ENCODE results near the gene PTMS.

PTMS gene

DNA sequence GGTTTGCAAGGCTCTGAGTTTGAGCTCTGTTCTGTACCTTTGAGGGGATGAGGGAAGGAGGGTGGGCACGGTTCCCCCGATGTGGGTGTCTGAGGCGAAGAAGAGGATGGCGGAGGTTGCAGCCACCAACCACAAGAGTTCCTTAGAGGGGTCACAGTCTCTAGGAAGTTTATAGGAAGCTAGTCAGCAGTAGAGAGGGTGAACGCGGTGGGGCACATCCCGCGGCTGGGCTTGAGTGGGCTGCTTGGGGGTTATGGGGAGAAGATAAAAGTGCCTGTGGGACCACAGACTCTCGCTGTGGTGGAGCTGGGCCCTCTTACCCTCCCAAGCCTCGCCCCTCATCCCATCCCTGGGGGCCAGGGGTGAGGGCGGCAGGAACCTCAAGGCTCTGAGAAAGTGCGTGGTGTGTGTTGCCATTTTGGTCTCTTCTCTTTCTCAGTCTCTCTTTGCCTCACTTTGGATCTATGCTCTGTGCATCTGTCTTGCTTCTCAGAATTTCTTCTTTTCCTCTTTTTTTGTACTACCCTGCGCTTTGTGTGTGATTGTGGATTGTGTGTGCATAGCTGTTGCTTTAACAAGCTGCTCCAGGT is 25.9 kb downstream of the PTMS start:
- DNase-seq = no peak

DNA sequence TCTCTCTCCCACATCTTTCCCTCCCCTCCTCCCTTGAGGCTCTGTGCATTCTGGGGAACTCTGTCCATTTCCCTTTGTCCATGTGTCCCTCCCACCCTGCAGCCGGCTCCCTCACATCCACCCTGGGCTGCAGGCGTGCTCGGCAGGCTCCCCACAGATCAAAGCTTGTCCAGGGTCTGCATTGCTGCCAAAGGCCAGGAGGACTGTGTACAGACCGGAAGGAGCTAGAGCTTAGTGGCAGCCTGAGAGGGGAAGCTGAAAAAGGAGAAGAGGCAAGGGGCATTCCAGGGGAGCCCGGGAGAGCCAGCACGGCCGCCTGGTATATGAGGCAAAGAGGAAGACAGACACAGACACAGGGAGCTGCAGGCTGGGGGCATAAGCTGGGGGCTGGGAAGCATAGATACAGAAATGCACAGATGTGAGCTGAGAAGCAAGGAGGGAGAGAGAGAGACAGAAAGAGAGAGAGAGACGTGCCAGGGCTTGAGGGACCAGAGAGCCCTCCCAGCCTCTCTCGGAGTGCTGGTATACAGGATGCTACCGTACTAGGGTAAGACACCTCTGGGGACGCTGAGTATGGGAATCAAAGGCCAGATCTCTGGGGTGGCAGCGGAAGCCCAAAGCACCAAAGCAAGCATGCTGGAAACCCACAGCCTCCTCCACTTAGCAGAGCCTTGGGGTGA is 26.5 kb downstream of the PTMS start:
- no peak for DNase-seq

DNA sequence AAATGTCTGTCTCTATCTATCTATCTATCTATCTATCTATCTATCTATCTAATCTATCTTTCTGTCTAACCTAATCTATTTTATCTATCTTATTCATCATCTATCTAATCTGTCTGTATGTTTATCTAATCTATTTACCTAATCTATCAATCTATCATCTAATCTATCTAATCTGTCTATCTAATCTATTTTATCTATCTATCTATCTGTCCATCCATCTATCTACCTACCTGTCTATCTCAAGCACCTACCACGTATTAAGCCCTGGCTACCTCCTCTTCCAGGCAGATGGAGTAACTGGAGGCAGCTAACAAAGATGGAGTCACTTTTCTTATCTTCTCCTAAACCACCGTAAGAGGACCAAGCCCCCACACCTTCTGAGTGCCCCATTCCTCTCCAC is 28.9 kb downstream of the PTMS start:
- DNase-seq = no peak

DNA sequence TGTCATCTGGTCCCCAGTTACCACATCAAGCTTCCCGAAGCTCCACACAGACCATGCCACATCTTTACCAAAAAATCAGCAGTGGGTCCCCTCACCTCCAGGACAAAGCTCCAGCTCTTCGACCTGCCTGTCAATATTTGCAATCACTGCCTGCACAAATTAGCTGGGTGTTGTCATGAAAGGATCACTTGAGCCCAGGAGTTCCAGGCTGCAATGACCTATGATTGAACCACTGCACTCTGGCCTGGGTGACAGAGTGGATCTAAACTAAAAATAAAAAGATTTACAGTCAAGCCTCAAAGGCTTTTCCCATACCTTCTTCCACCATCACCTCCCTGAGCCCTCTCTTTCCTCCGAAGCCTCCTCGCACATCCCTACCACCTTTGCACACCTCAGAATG is 30.4 kb downstream of the PTMS start:
- DNase-seq = no peak

DNA sequence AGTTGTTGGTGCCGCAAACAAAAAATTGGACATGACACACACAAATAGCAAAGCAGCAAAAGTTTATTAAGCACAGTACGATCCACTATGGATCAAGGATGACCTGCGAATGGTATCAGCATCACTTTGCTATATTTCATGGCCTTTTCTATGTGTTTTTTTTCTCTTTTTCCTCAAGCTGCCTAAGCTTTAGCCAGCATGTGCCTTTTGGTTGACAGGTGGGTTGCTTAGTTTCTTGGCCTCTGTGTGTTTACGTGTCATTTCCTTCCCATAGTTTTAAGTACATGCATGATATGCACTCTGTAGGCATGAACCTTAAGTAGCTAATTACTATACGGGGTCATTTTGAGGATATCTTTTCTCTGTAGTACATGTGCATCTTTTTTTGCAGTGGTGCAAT is 33.0 kb downstream of the PTMS start:
- no peak for DNase-seq

DNA sequence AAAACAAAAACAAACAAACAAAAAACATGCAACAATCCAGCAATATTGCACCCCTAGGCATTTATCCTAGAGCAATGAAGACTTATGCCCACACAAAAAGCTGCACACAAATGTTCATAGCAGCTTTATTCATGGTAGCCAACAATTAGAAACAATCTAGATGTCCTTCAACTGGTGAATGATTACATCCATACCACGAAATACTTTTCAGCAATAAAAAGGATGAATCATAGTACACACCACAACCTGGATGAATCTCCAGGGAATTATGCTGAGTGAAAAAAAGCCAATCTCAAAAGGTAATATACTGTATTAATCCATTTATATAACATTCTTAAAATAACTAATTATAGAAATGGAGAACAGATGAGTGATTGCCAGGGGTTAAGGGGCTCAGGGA is 41.0 kb downstream of the PTMS start:
- DNase-seq = no peak

- DNase-seq = no peak
These were observed 42.9 kb downstream of the PTMS start for GRCh38 chr12:6809056-6809455.

DNA sequence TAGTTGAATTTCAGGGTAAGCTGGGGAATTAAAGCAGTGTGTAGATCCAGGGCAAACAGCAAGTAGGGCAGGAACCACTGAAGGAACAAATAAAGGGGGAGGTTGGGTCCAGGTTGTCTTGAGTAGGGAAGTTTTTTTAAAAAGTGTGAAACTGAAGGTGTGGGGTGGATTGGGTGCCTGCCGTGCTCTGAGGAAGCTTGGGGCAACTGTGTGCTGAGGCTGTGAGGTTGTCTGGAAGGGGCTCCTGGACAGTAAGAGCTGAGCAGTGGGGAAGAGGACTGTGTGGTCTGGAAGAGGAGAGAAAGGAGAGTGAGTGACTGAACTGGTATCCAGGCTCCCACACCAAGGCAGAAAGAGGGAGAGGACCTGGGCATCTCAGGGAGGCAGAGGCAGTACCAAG is 44.6 kb downstream of the PTMS start:
- no peak for DNase-seq

DNA sequence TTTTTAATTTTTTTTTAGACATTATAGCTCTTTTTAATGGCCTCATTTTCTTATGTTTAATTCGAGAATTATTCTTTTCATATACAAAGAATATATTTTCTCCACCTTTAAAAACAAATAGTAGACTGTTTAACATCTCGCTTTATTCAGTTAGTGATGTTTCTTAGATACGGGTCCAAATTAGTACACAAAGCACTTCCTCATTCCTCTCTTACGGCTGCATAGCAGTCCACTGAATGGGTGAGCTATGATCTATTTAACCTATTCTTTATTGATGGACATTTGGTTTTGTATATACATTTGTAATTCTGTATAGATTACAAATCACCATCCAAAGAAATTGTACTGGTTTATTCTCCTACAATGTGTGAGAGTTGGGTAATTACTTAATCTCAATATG is 47.2 kb downstream of the PTMS start:
- DNase-seq = no peak

GRCh38 chr12:6816598-6816997 is 50.4 kb downstream of the PTMS start:
- no peak for DNase-seq

- no peak for DNase-seq
These were observed 50.9 kb downstream of the PTMS start for GRCh38 chr12:6817098-6817497.

DNA sequence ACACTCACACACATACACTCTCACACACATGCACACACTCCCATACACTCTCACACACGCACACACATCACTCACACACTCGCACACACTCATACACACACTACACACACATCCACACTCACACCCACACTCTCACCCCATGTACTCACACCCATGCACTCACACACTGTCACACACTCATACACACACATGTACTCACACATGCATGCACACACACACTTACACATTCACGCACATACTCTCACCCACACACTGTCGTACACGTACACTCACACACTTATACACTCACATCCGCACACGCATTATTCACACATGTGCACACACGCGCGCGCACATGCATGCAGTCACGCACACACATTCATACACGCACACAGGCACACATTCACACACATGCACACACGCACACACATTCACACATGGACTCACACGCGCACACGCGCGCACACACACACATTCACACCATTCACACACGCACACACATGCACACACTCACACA is 51.5 kb downstream of the PTMS start:
- DNase-seq = no peak

DNA sequence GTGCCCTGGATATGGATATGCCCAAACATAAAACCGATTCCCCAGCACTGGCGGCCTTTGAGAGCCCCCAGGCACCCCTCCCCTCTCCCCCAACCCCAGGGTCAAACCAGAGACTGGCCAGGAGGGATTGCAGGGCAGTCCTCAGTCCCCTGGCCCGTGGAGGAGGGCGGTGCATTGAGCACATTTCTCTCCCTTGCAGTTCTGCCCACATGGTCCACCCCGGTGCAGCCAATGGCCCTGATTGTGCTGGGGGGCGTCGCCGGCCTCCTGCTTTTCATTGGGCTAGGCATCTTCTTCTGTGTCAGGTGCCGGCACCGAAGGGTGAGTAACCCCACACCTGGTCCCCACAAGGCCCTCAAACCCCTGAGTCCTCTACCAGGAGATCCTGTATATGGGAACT is 52.1 kb downstream of the PTMS start:
- DNase-seq = no peak

DNA sequence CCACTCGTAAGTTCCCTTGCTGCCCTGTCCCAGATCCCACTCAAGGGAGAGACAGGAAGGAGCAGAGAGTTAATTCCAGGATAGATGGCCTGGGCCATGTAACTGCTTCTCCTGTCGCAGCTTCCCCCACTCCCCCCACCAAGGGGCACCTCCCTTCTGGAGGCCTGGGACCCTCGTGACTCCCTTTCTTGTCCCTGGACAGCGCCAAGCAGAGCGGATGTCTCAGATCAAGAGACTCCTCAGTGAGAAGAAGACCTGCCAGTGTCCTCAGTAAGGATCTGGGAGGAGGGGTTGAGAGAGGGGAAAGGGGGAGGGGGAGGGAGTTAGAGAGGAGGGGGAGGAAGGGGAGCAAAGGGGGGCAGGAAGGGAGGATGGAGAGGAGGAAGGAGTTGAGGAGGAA is 52.5 kb downstream of the PTMS start:
- no peak for DNase-seq

- no peak for DNase-seq
These were observed 53.2 kb downstream of the PTMS start for GRCh38 chr12:6819106-6820030.

- no peak for DNase-seq
These were observed 54.0 kb downstream of the PTMS start for GRCh38 chr12:6820166-6820565.
